ENCODE results near the gene MAPKBP1. TPM values are rescaled to one million over a fixed set of nuclear protein-coding genes. Genes with fewer than 3 reads are reported as not detected.

Gene MAPKBP1
- polyA plus RNA-seq, 3 donors: 0.76 to 8.6 (median 1.1) TPM

DNA sequence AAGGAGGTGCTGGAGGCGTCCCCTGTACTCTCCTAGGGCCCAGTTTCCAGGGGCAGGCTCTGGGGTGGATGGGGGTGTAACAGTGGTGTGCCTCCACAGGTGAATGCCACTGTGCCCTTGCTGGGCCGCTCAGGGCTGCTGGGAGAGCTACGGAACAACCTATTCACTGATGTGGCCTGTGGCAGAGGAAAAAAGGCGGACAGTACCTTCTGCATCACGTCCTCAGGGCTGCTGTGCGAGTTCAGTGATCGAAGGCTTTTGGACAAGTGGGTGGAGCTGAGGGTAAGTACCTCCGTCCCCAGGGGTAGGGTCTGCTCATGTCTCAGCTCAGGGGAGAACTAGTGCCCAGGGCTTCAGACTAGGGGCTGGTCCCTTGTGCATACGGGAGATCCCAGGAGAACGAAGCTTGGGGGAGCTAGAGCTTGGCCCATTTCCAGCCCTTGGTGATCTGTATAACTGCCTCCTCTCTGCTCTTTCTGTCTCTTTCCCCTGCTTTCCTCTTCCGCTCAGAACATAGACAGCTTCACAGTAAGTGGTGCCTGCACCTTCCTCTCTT is 38.6 kb downstream of the MAPKBP1 start:
- no peak for TF ChIP-seq CTCF (IDR thresholded peaks at IDR 0.05)
- 96% methylated on average over 11 of the region's 11 CpGs for WGBS (ENCODE audit: insufficient coverage)
- H3K4me2 ChIP-seq (replicated peaks; ENCODE audit: extremely low read depth, low read length, poor library complexity, severe bottlenecking): no peak overlapping the region
- Mint-ChIP-seq H3K27me3 (ENCODE audit: low read depth in 3 of 3) (peaks cover 0 to 1% (median 1%) of the 10 kb centered on the region in 3 donors), H3K27ac (no peak overlapping the region), H3K4me1 (peaks cover 4% of the 10 kb centered on the region), H3K9me3 (peaks cover 0 to 1% (median 0%) of the 10 kb centered on the region in 7 donors), H3K36me3 (peaks cover 58 to 64% of the 10 kb centered on the region in 2 donors), H3K4me3 (no peak overlapping the region)
- no peaks in the 10 kb centered on the region for H3K79me2 ChIP-seq (ENCODE audit: insufficient read depth, low read length)
- H4K20me1 ChIP-seq (ENCODE audit: insufficient read depth, low read length): no peaks in the 10 kb centered on the region
- no peak for DNase-seq
- H3K27me3 ChIP-seq (ENCODE audit: control insufficient read depth in 2 of 2, insufficient read depth in 2 of 2, low read length in 2 of 2): no peaks in the 10 kb centered on the region
- peaks cover 33 to 64% of the 10 kb centered on the region in 2 donors for H3K36me3 ChIP-seq (replicated peaks in 1 of 2; ENCODE audit: control insufficient read depth in 1 of 2, insufficient read depth in 2 of 2, low read length in 2 of 2)
- H3K4me3 ChIP-seq (replicated peaks in 1 of 3; ENCODE audit: low read depth in 2 of 3, low read length in 3 of 3): no peak overlapping the region
- H3K4me1 ChIP-seq (ENCODE audit: control insufficient read depth in 1 of 2, insufficient read depth in 2 of 2, low read length in 2 of 2): peaks cover 0 to 3% of the 10 kb centered on the region in 2 donors
- no peak overlapping the region for H3K27ac ChIP-seq (ENCODE audit: low read depth in 1 of 2, low read length in 2 of 2)
- intact Hi-C loops (cut with micrococcal nuclease): loop anchor here (5.0 to 10.0 kb wide), 2 partner anchors 118 to 211 kb away; no protein-coding TSS in a partner anchor
- no peak overlapping the region for H2AFZ ChIP-seq (ENCODE audit: insufficient read depth, low read depth, low read length, poor library complexity, severe bottlenecking)
- no peak overlapping the region for H3K9ac ChIP-seq (ENCODE audit: insufficient read depth, low read length, poor library complexity, severe bottlenecking)
- H3K9me3 ChIP-seq (replicated peaks in 1 of 2; ENCODE audit: control insufficient read depth in 1 of 2, insufficient read depth in 1 of 2, low read length in 2 of 2): no peaks in the 10 kb centered on the region

DNA sequence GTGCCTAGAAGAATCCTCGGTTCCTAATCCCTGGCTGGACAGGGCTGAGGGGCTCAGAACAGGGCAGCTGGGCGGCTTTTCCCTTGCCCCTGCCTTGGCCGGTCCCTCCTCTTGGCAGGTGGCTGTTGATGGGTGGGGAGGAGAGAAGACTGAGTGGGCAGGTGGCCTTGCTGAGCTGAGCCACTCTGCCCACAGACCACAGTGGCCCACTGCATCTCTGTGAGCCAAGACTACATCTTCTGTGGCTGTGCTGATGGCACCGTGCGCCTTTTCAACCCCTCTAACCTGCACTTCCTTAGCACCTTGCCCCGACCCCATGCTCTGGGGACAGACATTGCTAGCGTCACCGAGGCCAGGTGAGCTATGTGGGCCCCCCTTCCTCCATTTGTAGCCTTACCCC is 39.1 kb downstream of the MAPKBP1 start:
- Histone ChIP-seq H3K4me3 (replicated peaks in 1 of 3; ENCODE audit: low read depth in 2 of 3, low read length in 3 of 3) (no peak overlapping the region), H3K27ac (ENCODE audit: low read depth in 1 of 2, low read length in 2 of 2) (no peak overlapping the region), H3K36me3 (replicated peaks in 1 of 2; ENCODE audit: control insufficient read depth in 1 of 2, insufficient read depth in 2 of 2, low read length in 2 of 2) (peaks cover 38 to 70% of the 10 kb centered on the region in 2 donors), H3K4me2 (replicated peaks; ENCODE audit: extremely low read depth, low read length, poor library complexity, severe bottlenecking) (no peak overlapping the region), H3K79me2 (ENCODE audit: insufficient read depth, low read length) (no peaks in the 10 kb centered on the region), H3K4me1 (ENCODE audit: control insufficient read depth in 1 of 2, insufficient read depth in 2 of 2, low read length in 2 of 2) (peaks cover 0 to 3% of the 10 kb centered on the region in 2 donors), H3K27me3 (ENCODE audit: control insufficient read depth in 2 of 2, insufficient read depth in 2 of 2, low read length in 2 of 2) (no peaks in the 10 kb centered on the region), H3K9ac (ENCODE audit: insufficient read depth, low read length, poor library complexity, severe bottlenecking) (no peak overlapping the region), H2AFZ (ENCODE audit: insufficient read depth, low read depth, low read length, poor library complexity, severe bottlenecking) (no peak overlapping the region), H4K20me1 (ENCODE audit: insufficient read depth, low read length) (no peaks in the 10 kb centered on the region), H3K9me3 (replicated peaks in 1 of 2; ENCODE audit: control insufficient read depth in 1 of 2, insufficient read depth in 1 of 2, low read length in 2 of 2) (no peaks in the 10 kb centered on the region)
- no peak for DNase-seq
- H3K27ac Mint-ChIP-seq: peak overlapping the region in 1 of 7 donors; percentile 24
- intact Hi-C loops (cut with micrococcal nuclease): loop anchor here (5.0 to 10.0 kb wide), 2 partner anchors 119 to 211 kb away; no protein-coding TSS in a partner anchor
- no peak for TF ChIP-seq CTCF (IDR thresholded peaks at IDR 0.05)
- H3K36me3 Mint-ChIP-seq: peaks cover 62 to 65% of the 10 kb centered on the region in 2 donors
- peaks cover 0 to 1% (median 1%) of the 10 kb centered on the region in 3 donors for H3K27me3 Mint-ChIP-seq (ENCODE audit: low read depth in 3 of 3)
- H3K4me1 Mint-ChIP-seq: peaks cover 4% of the 10 kb centered on the region
- no peak overlapping the region for H3K4me3 Mint-ChIP-seq
- H3K9me3 Mint-ChIP-seq: peaks cover 0 to 1% (median 0%) of the 10 kb centered on the region in 7 donors
- 90% methylated on average over 3 of the region's 8 CpGs for WGBS (ENCODE audit: insufficient coverage)

All from CD14-positive monocyte (primary cell).